ENCODE data around the gene PIAS2. TPM values are rescaled to one million over a fixed set of nuclear protein-coding genes. Genes with fewer than 3 reads are reported as not detected.

PIAS2 gene
- polyA plus RNA-seq, 3 donors: 9.9 to 13.2 (median 11.0) TPM

DNA sequence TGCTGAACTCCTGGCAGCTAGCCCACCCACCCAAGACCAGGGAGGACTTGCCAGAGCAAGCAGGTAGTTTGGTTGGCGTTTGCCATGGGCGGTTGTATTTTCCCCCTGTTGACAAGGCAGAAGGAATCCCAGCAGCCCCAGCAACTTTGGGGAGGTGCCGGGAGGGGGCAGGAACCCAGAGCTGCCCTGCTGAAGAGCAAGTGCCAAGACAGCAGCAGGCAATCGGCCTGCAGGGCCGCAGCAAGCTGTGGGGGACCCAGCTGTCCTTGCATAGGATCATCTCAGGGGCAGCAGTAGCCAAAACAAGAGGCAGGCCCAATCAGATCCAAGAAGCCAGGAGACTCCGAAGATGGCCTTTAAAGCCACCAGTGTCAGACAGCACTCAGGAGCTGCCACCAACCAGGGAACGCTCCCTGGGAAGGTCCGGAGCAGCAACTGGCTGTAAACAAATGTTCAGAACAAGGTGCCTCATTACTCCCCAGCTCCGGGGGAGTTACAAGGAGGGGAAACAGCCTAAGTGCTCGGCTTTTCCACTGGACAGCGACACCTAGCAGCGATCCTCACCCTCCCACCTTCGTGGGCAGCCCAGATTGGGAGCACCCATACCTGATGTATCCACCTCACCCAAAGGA is 162.5 kb downstream of the PIAS2 start:
- 85% methylated on average over 7 of the region's 13 CpGs for WGBS (ENCODE audit: insufficient coverage)
- Histone ChIP-seq H3K4me3 (replicated peaks in 1 of 3; ENCODE audit: low read depth in 2 of 3, low read length in 3 of 3) (peak overlapping the region in 1 of 3 experiments; percentile 68), H3K79me2 (ENCODE audit: insufficient read depth, low read length) (no peaks in the 10 kb centered on the region), H4K20me1 (ENCODE audit: insufficient read depth, low read length) (no peaks in the 10 kb centered on the region), H3K4me1 (ENCODE audit: control insufficient read depth in 1 of 2, insufficient read depth in 2 of 2, low read length in 2 of 2) (peaks cover 22 to 44% of the 10 kb centered on the region in 2 donors), H3K9ac (ENCODE audit: insufficient read depth, low read length, poor library complexity, severe bottlenecking) (no peak overlapping the region), H3K36me3 (replicated peaks in 1 of 2; ENCODE audit: control insufficient read depth in 1 of 2, insufficient read depth in 2 of 2, low read length in 2 of 2) (no peaks in the 10 kb centered on the region), H3K27me3 (ENCODE audit: control insufficient read depth in 2 of 2, insufficient read depth in 2 of 2, low read length in 2 of 2) (peaks cover 37 to 45% of the 10 kb centered on the region in 2 donors), H3K9me3 (replicated peaks in 1 of 2; ENCODE audit: control insufficient read depth in 1 of 2, insufficient read depth in 1 of 2, low read length in 2 of 2) (peaks cover 0 to 5% of the 10 kb centered on the region in 2 donors), H3K27ac (ENCODE audit: low read depth in 1 of 2, low read length in 2 of 2) (no peak overlapping the region), H3K4me2 (replicated peaks; ENCODE audit: extremely low read depth, low read length, poor library complexity, severe bottlenecking) (peak overlapping the region; percentile 67), H2AFZ (ENCODE audit: insufficient read depth, low read depth, low read length, poor library complexity, severe bottlenecking) (peak overlapping the region; percentile 68)
- TF ChIP-seq, protein P1, sequence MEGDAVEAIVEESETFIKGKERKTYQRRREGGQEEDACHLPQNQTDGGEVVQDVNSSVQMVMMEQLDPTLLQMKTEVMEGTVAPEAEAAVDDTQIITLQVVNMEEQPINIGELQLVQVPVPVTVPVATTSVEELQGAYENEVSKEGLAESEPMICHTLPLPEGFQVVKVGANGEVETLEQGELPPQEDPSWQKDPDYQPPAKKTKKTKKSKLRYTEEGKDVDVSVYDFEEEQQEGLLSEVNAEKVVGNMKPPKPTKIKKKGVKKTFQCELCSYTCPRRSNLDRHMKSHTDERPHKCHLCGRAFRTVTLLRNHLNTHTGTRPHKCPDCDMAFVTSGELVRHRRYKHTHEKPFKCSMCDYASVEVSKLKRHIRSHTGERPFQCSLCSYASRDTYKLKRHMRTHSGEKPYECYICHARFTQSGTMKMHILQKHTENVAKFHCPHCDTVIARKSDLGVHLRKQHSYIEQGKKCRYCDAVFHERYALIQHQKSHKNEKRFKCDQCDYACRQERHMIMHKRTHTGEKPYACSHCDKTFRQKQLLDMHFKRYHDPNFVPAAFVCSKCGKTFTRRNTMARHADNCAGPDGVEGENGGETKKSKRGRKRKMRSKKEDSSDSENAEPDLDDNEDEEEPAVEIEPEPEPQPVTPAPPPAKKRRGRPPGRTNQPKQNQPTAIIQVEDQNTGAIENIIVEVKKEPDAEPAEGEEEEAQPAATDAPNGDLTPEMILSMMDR (IDR thresholded peaks at IDR 0.05): no peak
- peaks cover 40 to 55% (median 51%) of the 10 kb centered on the region in 3 donors for H3K27me3 Mint-ChIP-seq (ENCODE audit: low read depth in 3 of 3)
- intact Hi-C loops (cut with micrococcal nuclease): no loop called here
- peaks cover 36% of the 10 kb centered on the region for H3K4me1 Mint-ChIP-seq
- H3K4me3 Mint-ChIP-seq: peak overlapping the region in 1 of 2 donors; percentile 89
- H3K36me3 Mint-ChIP-seq: peaks cover 0 to 2% of the 10 kb centered on the region in 2 donors
- H3K9me3 Mint-ChIP-seq: peaks cover 2 to 28% (median 14%) of the 10 kb centered on the region in 7 donors
- no peak for DNase-seq
- H3K27ac Mint-ChIP-seq: peak overlapping the region in 2 of 7 donors; percentile 26 to 48

GRCh38 chr18:46754188-46754587 is 163.1 kb downstream of the PIAS2 start:
- Histone ChIP-seq H3K4me1 (ENCODE audit: control insufficient read depth in 1 of 2, insufficient read depth in 2 of 2, low read length in 2 of 2) (peaks cover 22 to 44% of the 10 kb centered on the region in 2 donors), H4K20me1 (ENCODE audit: insufficient read depth, low read length) (no peaks in the 10 kb centered on the region), H2AFZ (ENCODE audit: insufficient read depth, low read depth, low read length, poor library complexity, severe bottlenecking) (peak overlapping the region; percentile 68), H3K4me3 (replicated peaks in 1 of 3; ENCODE audit: low read depth in 2 of 3, low read length in 3 of 3) (peak overlapping the region in 1 of 3 experiments; percentile 32), H3K9ac (ENCODE audit: insufficient read depth, low read length, poor library complexity, severe bottlenecking) (no peak overlapping the region), H3K79me2 (ENCODE audit: insufficient read depth, low read length) (no peaks in the 10 kb centered on the region), H3K27ac (ENCODE audit: low read depth in 1 of 2, low read length in 2 of 2) (no peak overlapping the region), H3K4me2 (replicated peaks; ENCODE audit: extremely low read depth, low read length, poor library complexity, severe bottlenecking) (peak overlapping the region; percentile 67), H3K27me3 (ENCODE audit: control insufficient read depth in 2 of 2, insufficient read depth in 2 of 2, low read length in 2 of 2) (peaks cover 32 to 39% of the 10 kb centered on the region in 2 donors), H3K36me3 (replicated peaks in 1 of 2; ENCODE audit: control insufficient read depth in 1 of 2, insufficient read depth in 2 of 2, low read length in 2 of 2) (no peaks in the 10 kb centered on the region), H3K9me3 (replicated peaks in 1 of 2; ENCODE audit: control insufficient read depth in 1 of 2, insufficient read depth in 1 of 2, low read length in 2 of 2) (peaks cover 0 to 5% of the 10 kb centered on the region in 2 donors)
- H3K4me3 Mint-ChIP-seq: peak overlapping the region in 1 of 2 donors; percentile 65
- DNase-seq: peak in 2 of 3 donors; percentile 14 to 16
- TF ChIP-seq, protein P1 (IDR thresholded peaks at IDR 0.05): no peak
- peaks cover 2 to 28% (median 14%) of the 10 kb centered on the region in 7 donors for H3K9me3 Mint-ChIP-seq
- peaks cover 0 to 2% of the 10 kb centered on the region in 2 donors for H3K36me3 Mint-ChIP-seq
- peaks cover 37 to 50% (median 45%) of the 10 kb centered on the region in 3 donors for H3K27me3 Mint-ChIP-seq (ENCODE audit: low read depth in 3 of 3)
- no peak overlapping the region for H3K27ac Mint-ChIP-seq
- WGBS (ENCODE audit: insufficient coverage): no CpG with 5 or more reads among the region's 3 CpGs
- H3K4me1 Mint-ChIP-seq: peaks cover 36% of the 10 kb centered on the region
- intact Hi-C loops (cut with micrococcal nuclease): no loop called here

Other genes with a start within 250 kb of the PIAS2 start
- not detected for gene ST8SIA5, start 160.5 kb downstream of the PIAS2 start, polyA plus RNA-seq
- under 1 TPM in 2 of 3 donors, not detected in 1; 0.35 to 0.36 TPM for gene KATNAL2, start 95 bp upstream of the PIAS2 start, polyA plus RNA-seq
- not detected for gene ELOA2, start 118.1 kb upstream of the PIAS2 start, polyA plus RNA-seq
- gene HDHD2, start 233.0 kb upstream of the PIAS2 start, polyA plus RNA-seq: 10 to 100 TPM; 10.6 to 38.1 (median 30.6) TPM

Measured in CD14-positive monocyte (primary cell).